ENCODE results near the gene AHDC1. TPM values are rescaled to one million over a fixed set of nuclear protein-coding genes. Genes with fewer than 3 reads are reported as not detected.

Gene AHDC1
- total and polyA plus RNA-seq, 10 of the 15 experiments (the other 5 are each of a cell fraction or from before 2014, with no cell fraction given): 0.21 to 13.0 (median 1.4) TPM

- TF ChIP-seq BCLAF1 (IDR thresholded peaks at IDR 0.05) (no peak), HSF1 (IDR thresholded peaks at IDR 0.05; ENCODE audit: low read depth, low read length) (no peak), POU2F2 (IDR thresholded peaks at IDR 0.05; ENCODE audit: borderline replicate concordance, low read depth, low read length) (no peak), CEBPB (IDR thresholded peaks at IDR 0.05; ENCODE audit: borderline replicate concordance in 1 of 2, low read depth in 2 of 2, low read length in 2 of 2) (no peak), E2F8 (IDR thresholded peaks at IDR 0.05; ENCODE audit: low read depth, partially characterized antibody) (no peak), ZBTB40 (IDR thresholded peaks at IDR 0.05; ENCODE audit: borderline replicate concordance) (no peak), IKZF2 (IDR thresholded peaks at IDR 0.05) (no peak), YY1 (IDR thresholded peaks at IDR 0.05; ENCODE audit: low read depth, low read length) (no peak), CBX5 (IDR thresholded peaks at IDR 0.05; ENCODE audit: low read depth) (no peak)
These were observed 99.9 kb downstream of the AHDC1 start (continued) for GRCh38 chr1:27503844-27504587.
